NCI-H2107 treated with DMSO at 0.1 percent for 48 hours (cell line): Measurements from ENCODE around the gene PCSK2.

Source experiments
- DNase-seq: peaks from one replicate; lab custom pipeline; 2025; ENCODE audit not compliant: unreplicated experiment; lab: John Stamatoyannopoulos, UW

The PCSK2 gene

DNA sequence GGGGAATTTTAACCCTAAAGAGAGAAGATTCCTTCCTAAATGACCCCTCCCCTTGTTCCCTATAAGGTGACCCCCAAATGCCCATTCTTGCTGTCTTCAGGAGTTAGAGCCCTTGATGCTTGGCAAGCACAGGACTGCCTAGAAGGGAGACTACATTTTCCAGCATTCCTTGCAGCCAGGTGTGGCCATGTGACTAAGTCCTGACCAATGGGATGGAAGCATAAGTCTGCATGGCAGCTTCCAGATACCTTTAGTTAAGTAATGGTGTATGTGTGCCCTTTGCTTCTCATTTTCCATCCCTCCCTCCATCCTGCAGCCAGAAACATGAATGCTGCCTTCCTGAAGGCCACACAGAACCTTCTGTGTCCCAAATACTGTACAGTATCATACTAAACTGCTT lies 298.8 kb downstream of the PCSK2 start:
- DNase-seq: peak; percentile 0

DNA sequence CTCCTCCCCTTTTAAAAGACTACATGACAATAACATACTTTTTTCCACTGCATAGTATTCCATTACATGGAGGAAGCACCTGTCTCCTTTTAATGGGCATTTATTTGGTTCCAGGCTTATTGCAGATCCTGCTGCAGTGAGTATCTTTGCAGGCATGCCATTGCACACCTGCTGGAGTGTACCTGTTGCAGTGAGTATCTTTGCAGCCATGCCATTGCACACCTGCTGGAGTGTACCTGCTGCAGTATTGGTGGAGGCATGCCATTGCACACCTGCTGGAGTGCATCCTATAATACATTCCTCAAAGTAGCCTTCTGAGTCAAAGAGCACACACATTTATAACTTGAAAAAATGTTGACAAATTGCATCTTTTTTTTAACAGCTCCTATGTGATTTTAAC lies 302.7 kb downstream of the PCSK2 start:
- no peak for DNase-seq

DNA sequence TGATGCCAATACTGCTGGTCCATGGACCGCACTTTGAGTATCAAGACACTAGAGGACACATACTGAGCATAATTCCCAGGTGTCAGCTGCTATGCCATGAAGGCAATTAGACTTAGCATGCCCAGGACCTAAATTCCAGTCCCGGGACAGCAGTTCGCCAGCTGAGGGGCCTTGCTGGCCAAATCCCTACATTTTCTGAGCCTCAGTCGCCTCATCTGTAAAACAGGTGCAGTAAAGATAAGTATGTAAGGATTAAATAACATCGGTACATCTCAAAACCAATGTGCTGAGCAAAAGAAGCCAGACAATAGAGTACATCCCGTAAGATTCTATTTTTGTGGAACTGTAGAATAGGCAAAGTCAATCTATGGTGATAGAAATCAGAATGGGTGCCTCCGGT lies 303.3 kb downstream of the PCSK2 start:
- no peak for DNase-seq

DNA sequence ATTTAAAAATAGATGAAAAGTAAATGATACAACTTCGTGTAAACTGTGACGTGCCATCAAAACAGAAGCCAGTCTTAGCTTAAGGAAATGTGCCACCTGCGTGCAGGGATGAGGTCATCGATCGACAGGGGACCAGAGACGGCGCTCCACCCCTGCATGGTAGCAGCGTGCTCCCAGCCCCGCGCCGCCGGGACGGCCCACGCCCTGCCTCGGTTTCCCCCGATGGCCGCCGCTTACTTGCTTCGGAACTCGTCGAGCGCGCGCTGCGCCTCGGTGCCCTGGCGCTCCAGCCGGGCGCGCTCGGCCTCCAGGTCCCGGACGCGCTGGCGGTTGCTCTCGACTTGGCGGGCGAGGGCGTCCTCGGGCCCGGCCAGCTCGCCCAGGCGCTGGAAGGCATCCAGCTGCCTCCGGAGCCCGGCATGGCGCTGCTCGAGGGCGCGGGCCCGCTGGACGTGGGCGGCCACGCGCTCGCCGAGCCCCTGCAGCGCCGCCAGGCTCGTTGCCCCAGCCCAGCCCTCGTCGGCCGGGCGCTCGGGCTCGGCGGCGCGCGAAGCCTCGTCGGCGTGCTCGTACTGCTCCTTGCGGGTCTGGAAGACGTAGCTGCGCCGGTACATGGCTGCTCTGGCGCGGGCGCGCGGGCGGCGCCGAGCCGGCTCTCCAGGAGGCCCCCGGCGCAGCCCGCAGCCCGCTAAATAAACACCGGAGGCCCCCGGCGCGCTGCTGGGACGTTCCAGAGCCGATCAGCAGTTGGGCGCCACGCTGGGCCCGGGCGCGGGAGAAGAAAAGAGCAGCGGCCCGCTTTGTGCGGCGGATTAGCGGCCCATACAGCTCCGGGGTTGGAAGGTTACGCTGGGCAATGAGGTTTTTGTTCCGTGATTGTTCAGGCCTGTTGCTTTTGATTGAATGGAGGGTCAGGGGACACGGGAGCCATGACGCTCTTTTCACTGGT lies 304.1 kb downstream of the PCSK2 start, which contains the start of gene BFSP1:
Gene BFSP1, minus strand, starts transcription at position 664 of the 949 bp plus-strand sequence. Its CDS starts 50 bp downstream, at position 614.
- DNase-seq: peak; percentile 18

DNA sequence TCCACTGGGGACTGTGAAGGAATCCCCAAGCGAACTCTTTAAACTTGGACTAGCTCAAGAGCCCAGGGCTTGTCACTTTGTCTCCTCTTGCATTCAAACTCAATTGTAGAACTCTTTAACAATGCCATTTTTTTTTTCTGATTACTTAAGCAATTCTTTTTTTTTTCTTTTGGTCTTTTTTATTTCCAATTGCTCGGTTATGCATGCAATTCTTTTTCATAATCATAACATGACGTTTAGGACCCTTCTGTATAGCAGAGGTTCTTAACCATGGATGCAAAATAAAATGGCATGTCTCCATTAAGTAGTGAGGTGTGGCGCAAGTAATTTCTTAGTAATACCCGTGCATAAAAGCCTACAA lies 304.8 kb downstream of the PCSK2 start:
- DNase-seq: no peak

DNA sequence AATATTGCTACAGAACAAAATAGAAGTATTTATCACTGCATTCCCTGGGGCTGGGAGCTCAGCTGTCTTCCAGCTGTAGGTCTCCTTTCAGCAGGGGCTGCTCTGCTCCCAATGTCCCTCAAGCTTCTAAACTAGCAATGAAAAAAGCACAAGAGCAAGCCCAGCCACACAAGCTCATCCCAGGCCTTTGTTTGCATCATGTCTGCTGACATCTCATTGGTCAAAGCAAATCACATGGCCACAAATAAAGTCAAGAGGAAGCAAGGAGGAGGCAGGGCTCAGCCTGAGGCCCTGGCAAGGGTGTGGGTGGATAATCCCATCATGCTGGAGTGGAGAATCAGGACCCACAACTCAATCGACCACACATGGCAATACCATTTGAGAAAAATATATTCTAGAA lies 306.6 kb downstream of the PCSK2 start:
- peak; percentile 5 for DNase-seq

DNA sequence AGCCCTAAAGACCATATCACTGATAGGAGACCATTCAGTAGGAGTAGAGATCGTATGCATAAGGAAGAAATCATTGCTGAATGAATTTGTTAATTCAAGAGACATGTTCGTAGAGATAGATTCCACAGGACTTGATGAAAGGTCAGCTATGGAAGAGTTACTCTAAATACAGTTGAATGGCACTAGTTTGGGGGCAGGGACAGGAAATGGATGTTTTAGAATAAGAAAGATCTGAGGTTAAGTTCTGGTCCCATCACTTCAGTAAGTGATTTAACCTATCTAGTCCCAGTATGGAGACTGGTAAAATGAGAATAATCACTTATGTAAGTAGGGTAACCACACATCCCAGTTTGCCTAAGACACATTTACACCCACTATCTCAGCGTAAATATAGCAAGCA lies 307.2 kb downstream of the PCSK2 start:
- DNase-seq: no peak
